Sigmoid colon (tissue), 7 donors: ENCODE results near the gene MGMT. TPM values are rescaled to one million over a fixed set of nuclear protein-coding genes. Genes with fewer than 3 reads are reported as not detected.

Experiments used
- DNase-seq: peaks from one replicate; pipeline ENCODE4 v3.0.0-alpha.2; 2019
- H3K27ac ChIP-seq, 4 donors: fragments of 200-600 bp; sonication (generic); one replicate each; pipeline ENCODE4 v1.5.1; 2016 to 2019; ENCODE audit warnings: mild to moderate bottlenecking in 1 of 4
- H3K27me3 ChIP-seq, 3 donors: fragments of 200-600 bp; sonication (generic); one replicate each; pipeline ENCODE4 v1.5.1; 2019; ENCODE audit warnings: mild to moderate bottlenecking in 1 of 3
- H3K36me3 ChIP-seq, 4 donors: fragments of 200-600 bp; sonication (generic); one replicate each; pipeline ENCODE4 v1.5.1; 2016 to 2019
- H3K4me1 ChIP-seq, 4 donors: fragments of 200-600 bp; sonication (generic); one replicate each; pipeline ENCODE4 v1.5.1; 2017 to 2019
- H3K4me3 ChIP-seq, 4 donors: fragments of 200-600 bp; sonication (generic); one replicate each; pipeline ENCODE4 v1.5.1; 2017 to 2019; ENCODE audit warnings: mild to moderate bottlenecking in 2 of 4, moderate library complexity in 1 of 4
- H3K9me3 ChIP-seq, 4 donors: fragments of 200-600 bp in 3 of 4; sonication (generic) in 3 of 4; one replicate each; pipeline versions ENCODE4 v1.5.1 to v1.6.1; 2013 to 2019
- EP300 ChIP-seq, 4 donors: sonication (generic); formaldehyde crosslinking; IDR thresholded peaks; one replicate each; pipeline ENCODE4 v1.6.1; 2017; ENCODE audit warnings: antibody characterized with exemption in 4 of 4
- POLR2A ChIP-seq, 2 donors: fragments of 450-650 bp; IDR thresholded peaks; one replicate each; pipeline ENCODE4 v1.6.1; 2016; ENCODE audit warnings: antibody characterized with exemption in 2 of 2, mild to moderate bottlenecking in 2 of 2, moderate library complexity in 2 of 2
- POLR2AphosphoS5 ChIP-seq, 4 donors: sonication (generic); formaldehyde crosslinking; IDR thresholded peaks; one replicate each; pipeline ENCODE4 v1.6.1; 2017; ENCODE audit warnings: antibody characterized with exemption in 4 of 4
- WGBS, 2 donors: extraction: QIAGEN DNeasy Blood & Tissue Kit; methylation state at CpG; one replicate each; pipeline ENCODE4 v1.1.7; 2013; 5-methylcytosine and 5-hydroxymethylcytosine counted together
- intact Hi-C: fragments of 100-400 bp; cut with DNase I; formaldehyde crosslinking; loops from one replicate; pipeline ENCODE4 v1.15.1; 2023
- polyA plus RNA-seq, 3 donors: library from polyadenylated mRNA; stranded (reverse); fragments of 200-250 nt; gene quantifications; one replicate each; pipeline ENCODE4 v1.2.3, GENCODE V29; 2013
- total RNA-seq, 4 donors: library from RNA; depleted of rRNA; stranded (reverse); fragments of >200 nt; gene quantifications; one replicate each; pipeline ENCODE4 v1.1.0, GENCODE V29; 2016
- TF ChIP-seq, protein P1 (sequence below), 4 experiments: fragments of 450-650 bp in 3 of 4; fragments of 200-600 bp in 1 of 4; IDR thresholded peaks; one replicate each; pipeline ENCODE4 v1.5.1; 2016 to 2019; ENCODE audit warnings: antibody characterized with exemption in 4 of 4, mild to moderate bottlenecking in 3 of 4, moderate library complexity in 2 of 4
- donor health status: healthy with polysubstance abuse.
- donor health status: Bipolar disorder and iron deficiency.
- donor health status: healthy.

Gene MGMT
- total and polyA plus RNA-seq, 7 donors: 7.2 to 40.3 (median 24.3) TPM

DNA sequence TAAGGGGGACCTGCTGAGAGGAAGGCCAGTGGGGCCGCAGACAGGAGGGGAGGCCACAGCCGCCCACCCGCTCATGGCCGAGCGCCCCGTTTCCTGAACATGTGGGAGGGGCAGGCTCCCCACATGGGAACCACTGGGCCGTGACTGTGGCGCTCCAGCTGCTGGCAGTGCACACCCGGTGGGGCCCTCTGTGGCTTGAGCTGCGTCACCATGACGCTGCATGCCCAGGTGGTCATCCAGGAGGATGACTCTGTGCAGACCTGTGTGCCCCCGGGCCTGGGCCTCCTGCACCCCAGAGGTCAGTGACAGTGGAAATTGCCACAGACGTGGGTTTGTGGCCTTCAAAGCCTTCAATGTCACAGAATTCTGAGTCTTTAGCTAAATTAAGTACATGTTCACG is 85.1 kb downstream of the MGMT start:
- intact Hi-C loops: no loop called here
- Histone ChIP-seq H3K9me3 (no peaks in the 10 kb centered on the region), H3K4me1 (peaks cover 0 to 9% (median 3%) of the 10 kb centered on the region in 4 donors), H3K27me3 (no peaks in the 10 kb centered on the region), H3K4me3 (no peak overlapping the region), H3K27ac (no peak overlapping the region), H3K36me3 (no peaks in the 10 kb centered on the region)
- no peak for TF ChIP-seq POLR2A (IDR thresholded peaks at IDR 0.05)
- TF ChIP-seq EP300 (IDR thresholded peaks at IDR 0.05): no peak
- no peak for TF ChIP-seq POLR2AphosphoS5 (IDR thresholded peaks at IDR 0.05)
- TF ChIP-seq, protein P1, sequence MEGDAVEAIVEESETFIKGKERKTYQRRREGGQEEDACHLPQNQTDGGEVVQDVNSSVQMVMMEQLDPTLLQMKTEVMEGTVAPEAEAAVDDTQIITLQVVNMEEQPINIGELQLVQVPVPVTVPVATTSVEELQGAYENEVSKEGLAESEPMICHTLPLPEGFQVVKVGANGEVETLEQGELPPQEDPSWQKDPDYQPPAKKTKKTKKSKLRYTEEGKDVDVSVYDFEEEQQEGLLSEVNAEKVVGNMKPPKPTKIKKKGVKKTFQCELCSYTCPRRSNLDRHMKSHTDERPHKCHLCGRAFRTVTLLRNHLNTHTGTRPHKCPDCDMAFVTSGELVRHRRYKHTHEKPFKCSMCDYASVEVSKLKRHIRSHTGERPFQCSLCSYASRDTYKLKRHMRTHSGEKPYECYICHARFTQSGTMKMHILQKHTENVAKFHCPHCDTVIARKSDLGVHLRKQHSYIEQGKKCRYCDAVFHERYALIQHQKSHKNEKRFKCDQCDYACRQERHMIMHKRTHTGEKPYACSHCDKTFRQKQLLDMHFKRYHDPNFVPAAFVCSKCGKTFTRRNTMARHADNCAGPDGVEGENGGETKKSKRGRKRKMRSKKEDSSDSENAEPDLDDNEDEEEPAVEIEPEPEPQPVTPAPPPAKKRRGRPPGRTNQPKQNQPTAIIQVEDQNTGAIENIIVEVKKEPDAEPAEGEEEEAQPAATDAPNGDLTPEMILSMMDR (IDR thresholded peaks at IDR 0.05): no peak
- 80 to 96% methylated on average over 14 of the region's 14 CpGs for WGBS, 2 donors
- DNase-seq: no peak

DNA sequence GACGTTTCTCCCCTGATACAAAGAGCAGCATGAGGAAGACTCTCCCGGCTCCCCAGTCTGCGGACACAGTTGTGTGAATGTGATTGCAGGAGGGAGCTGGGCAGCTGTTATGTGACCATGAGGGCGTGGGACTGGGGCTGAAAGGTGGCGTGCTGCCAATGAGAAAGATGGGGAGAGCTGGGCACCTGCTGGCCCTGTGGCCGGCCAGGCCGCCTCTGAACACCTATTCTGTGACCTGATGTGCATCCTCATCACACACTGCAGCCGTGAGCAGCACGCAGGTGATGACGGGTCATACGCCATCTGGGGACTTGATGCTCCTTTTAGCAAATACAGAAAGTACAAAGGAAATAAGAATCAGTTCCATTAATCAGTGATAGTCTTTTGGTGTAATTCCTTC is 86.9 kb downstream of the MGMT start:
- intact Hi-C loops: no loop called here
- no peak overlapping the region for H3K4me3 ChIP-seq
- H3K9me3 ChIP-seq: no peaks in the 10 kb centered on the region
- no peaks in the 10 kb centered on the region for H3K36me3 ChIP-seq
- no peaks in the 10 kb centered on the region for H3K27me3 ChIP-seq
- no peak for DNase-seq
- H3K4me1 ChIP-seq: no peaks in the 10 kb centered on the region
- WGBS, 2 donors: 95% methylated on average over 11 of the region's 11 CpGs
- TF ChIP-seq POLR2A (IDR thresholded peaks at IDR 0.05) (no peak), EP300 (IDR thresholded peaks at IDR 0.05) (no peak), POLR2AphosphoS5 (IDR thresholded peaks at IDR 0.05) (no peak)
- TF ChIP-seq, protein P1 (IDR thresholded peaks at IDR 0.05): no peak
- H3K27ac ChIP-seq: no peak overlapping the region

DNA sequence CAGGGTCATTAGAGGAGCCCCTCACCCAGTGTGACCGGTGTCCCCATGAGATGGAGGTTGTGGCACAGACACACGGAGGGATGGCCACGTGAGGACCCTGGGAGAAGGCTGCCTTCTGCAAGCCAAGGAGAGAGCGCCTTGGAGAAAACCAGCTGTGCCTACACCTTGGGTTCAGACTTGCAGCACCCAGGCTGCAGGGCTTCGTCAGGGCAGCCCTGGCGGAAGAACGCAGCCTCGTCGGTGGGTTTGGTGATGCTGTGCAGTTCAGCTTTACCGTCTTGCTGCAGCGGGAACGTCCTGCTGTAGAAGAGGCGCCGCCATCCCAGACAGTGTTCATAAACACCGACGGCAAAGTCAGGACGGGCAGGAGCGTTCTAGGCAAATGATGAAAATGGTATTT is 89.3 kb downstream of the MGMT start:
- H3K36me3 ChIP-seq: no peaks in the 10 kb centered on the region
- WGBS, 2 donors: 97 to 98% methylated on average over 18 of the region's 18 CpGs
- no peaks in the 10 kb centered on the region for H3K4me1 ChIP-seq
- TF ChIP-seq, protein P1 (IDR thresholded peaks at IDR 0.05): no peak
- TF ChIP-seq EP300 (IDR thresholded peaks at IDR 0.05) (no peak), POLR2AphosphoS5 (IDR thresholded peaks at IDR 0.05) (no peak), POLR2A (IDR thresholded peaks at IDR 0.05) (no peak)
- no peaks in the 10 kb centered on the region for H3K27me3 ChIP-seq
- H3K27ac ChIP-seq: no peak overlapping the region
- no peak overlapping the region for H3K4me3 ChIP-seq
- intact Hi-C loops: no loop called here
- DNase-seq: no peak
- no peaks in the 10 kb centered on the region for H3K9me3 ChIP-seq

DNA sequence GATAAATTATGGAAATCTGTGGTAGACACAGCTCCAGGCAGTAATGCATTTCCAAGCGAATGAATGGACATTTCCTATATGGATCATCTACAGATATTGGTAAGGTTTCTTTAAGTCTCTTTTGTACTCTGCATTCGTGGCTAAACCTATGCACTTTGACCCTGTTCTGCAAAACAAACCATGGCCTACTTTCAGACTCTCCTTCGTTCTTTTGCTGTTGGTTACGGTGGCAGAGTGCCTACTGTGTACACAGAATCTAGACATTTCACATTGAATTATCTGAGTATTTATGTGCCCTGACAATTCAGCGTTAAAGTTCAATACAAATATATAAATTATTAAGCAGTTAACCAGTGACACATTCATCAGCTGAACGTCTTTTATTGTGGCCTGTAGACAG is 93.3 kb downstream of the MGMT start:
- no peak for DNase-seq
- Histone ChIP-seq H3K4me3 (no peak overlapping the region), H3K27ac (no peak overlapping the region), H3K27me3 (no peaks in the 10 kb centered on the region), H3K36me3 (no peaks in the 10 kb centered on the region), H3K9me3 (no peaks in the 10 kb centered on the region), H3K4me1 (no peaks in the 10 kb centered on the region)
- WGBS, 2 donors: 82 to 86% methylated on average over 6 of the region's 6 CpGs
- intact Hi-C loops: no loop called here
- TF ChIP-seq POLR2AphosphoS5 (IDR thresholded peaks at IDR 0.05): no peak

DNA sequence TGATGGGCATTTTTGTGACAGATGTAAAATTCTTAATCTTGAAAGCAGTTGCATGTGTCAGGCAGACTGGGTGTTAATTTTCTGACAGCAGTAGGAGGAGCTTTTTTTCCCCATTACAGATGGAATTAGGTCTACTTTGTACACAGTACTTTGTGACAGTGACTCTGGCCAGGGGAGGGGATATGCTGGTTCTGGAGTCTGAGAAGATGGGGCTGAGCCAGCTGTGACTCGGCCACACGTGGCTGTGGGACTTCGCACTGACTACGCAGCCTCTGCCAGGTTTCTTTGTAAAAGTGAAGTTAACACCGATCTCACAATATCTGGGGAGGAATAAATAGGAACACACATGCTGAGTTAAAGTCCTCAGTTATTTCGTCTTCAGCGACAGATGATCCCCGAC is 95.4 kb downstream of the MGMT start:
- no peaks in the 10 kb centered on the region for H3K27me3 ChIP-seq
- no peaks in the 10 kb centered on the region for H3K9me3 ChIP-seq
- H3K36me3 ChIP-seq: peaks cover 0 to 5% (median 0%) of the 10 kb centered on the region in 4 donors
- intact Hi-C loops: no loop called here
- no peaks in the 10 kb centered on the region for H3K4me1 ChIP-seq
- no peak for TF ChIP-seq POLR2A (IDR thresholded peaks at IDR 0.05)
- H3K27ac ChIP-seq: no peak overlapping the region
- H3K4me3 ChIP-seq: no peak overlapping the region
- 96 to 97% methylated on average over 8 of the region's 8 CpGs for WGBS, 2 donors
- no peak for DNase-seq

DNA sequence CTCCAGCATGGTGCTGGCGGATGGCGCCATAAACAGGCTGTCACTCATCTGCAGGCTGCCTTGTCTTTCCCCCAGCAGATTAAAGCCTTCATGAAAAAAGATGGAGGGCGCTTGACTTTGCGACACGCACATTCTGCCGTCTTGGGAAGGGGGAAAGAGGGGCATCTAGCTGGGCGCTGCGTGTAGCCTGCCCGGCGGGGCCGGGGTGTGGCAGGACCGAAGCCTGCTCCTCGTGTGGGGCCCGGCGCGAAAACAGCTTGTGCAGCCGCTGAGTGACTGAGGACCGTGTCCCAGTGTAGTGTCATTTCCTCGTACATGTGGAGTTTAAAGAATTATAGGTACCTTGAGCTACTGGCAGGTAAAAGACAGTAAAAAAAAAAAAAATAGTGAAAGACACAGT is 97.9 kb downstream of the MGMT start:
- Histone ChIP-seq H3K27ac (no peak overlapping the region), H3K36me3 (peaks cover 0 to 5% (median 0%) of the 10 kb centered on the region in 4 donors), H3K9me3 (no peaks in the 10 kb centered on the region), H3K27me3 (no peaks in the 10 kb centered on the region), H3K4me3 (no peak overlapping the region), H3K4me1 (peaks cover 0 to 12% (median 6%) of the 10 kb centered on the region in 4 donors)
- intact Hi-C loops: no loop called here
- DNase-seq: no peak
- 97 to 98% methylated on average over 19 of the region's 19 CpGs for WGBS, 2 donors
- no peak for TF ChIP-seq EP300 (IDR thresholded peaks at IDR 0.05)
- TF ChIP-seq, protein P1 (IDR thresholded peaks at IDR 0.05): no peak
